ENCODE measurements around the gene PTGDS. TPM values are rescaled to one million over a fixed set of nuclear protein-coding genes. Genes with fewer than 3 reads are reported as not detected.

Gene PTGDS
- total and polyA plus RNA-seq, 10 donors, result 134 to 1,396 (median 412) TPM

GRCh38 chr9:136983656-136984314 lies 6.5 kb downstream of the PTGDS start:
- TF ChIP-seq POLR2AphosphoS5 (IDR thresholded peaks at IDR 0.05), result peak in 1 of 3 donors; percentile 35
- no peak for TF ChIP-seq POLR2A (IDR thresholded peaks at IDR 0.05)
- no peaks in the 10 kb centered on the region for H3K9me3 ChIP-seq
- no peak overlapping the region for H3K4me3 ChIP-seq
- no peak for DNase-seq
- intact Hi-C loops (cut with DNase I; ENCODE audit: low total_unique reads), result no loop called here
- 72 to 83% (median 79%) methylated on average over 9 to 11 of the region's 11 CpGs for WGBS, 5 donors
- peaks cover 5 to 72% (median 26%) of the 10 kb centered on the region in 7 donors for H3K27me3 ChIP-seq (replicated peaks in 1 of 7)
- H3K4me1 ChIP-seq, result peaks cover 0 to 57% (median 36%) of the 10 kb centered on the region in 6 donors
- H3K36me3 ChIP-seq, result no peaks in the 10 kb centered on the region
- H3K27ac ChIP-seq, result no peak overlapping the region

DNA sequence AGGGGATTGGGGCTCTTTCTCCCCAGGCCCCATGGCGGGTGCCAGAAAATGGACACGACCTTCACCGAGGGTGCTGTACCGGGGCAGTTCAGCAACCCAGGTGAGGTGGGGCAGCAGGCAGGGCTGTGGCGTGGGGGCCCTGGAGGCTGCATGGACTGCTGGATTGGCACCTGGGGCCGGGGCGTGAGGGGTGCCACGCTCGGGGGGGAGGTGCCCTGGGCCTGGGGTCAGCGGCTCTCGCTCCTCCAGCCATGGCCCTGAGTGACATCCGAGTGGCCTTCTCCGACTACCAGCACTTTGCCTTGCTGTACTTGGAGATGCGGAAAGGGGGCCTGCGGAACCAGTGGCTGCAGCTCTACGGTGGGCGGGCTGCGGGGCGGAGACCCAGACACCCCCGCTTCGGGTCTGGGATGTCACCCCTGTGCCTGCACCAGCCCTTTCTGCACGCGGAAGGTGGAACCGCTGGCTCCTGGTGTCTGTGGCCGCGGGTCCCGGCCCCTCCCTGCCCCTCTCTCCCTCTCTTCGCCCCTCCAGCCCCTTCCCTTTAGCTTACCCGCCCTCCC lies 7.2 kb downstream of the PTGDS start:
- no peak for DNase-seq
- Histone ChIP-seq H3K36me3 (no peaks in the 10 kb centered on the region), H3K4me3 (peak overlapping the region in 1 of 8 donors; percentile 21), H3K9me3 (no peaks in the 10 kb centered on the region), H3K27ac (no peak overlapping the region), H3K27me3 (replicated peaks in 1 of 7) (peaks cover 5 to 65% (median 26%) of the 10 kb centered on the region in 7 donors), H3K4me1 (peaks cover 0 to 49% (median 33%) of the 10 kb centered on the region in 6 donors)
- intact Hi-C loops (cut with DNase I; ENCODE audit: low total_unique reads), result no loop called here
- TF ChIP-seq POLR2AphosphoS5 (IDR thresholded peaks at IDR 0.05) (peak in 2 of 3 donors; percentile 14 to 16), POLR2A (IDR thresholded peaks at IDR 0.05) (no peak)
- TF ChIP-seq, protein P1, sequence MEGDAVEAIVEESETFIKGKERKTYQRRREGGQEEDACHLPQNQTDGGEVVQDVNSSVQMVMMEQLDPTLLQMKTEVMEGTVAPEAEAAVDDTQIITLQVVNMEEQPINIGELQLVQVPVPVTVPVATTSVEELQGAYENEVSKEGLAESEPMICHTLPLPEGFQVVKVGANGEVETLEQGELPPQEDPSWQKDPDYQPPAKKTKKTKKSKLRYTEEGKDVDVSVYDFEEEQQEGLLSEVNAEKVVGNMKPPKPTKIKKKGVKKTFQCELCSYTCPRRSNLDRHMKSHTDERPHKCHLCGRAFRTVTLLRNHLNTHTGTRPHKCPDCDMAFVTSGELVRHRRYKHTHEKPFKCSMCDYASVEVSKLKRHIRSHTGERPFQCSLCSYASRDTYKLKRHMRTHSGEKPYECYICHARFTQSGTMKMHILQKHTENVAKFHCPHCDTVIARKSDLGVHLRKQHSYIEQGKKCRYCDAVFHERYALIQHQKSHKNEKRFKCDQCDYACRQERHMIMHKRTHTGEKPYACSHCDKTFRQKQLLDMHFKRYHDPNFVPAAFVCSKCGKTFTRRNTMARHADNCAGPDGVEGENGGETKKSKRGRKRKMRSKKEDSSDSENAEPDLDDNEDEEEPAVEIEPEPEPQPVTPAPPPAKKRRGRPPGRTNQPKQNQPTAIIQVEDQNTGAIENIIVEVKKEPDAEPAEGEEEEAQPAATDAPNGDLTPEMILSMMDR (IDR thresholded peaks at IDR 0.05 in 8 of 11, conservative IDR thresholded peaks at IDR 0.05 in 3 of 11), result no peak
- 47 to 63% (median 48%) methylated on average over 20 to 29 of the region's 29 CpGs for WGBS, 5 donors

- H3K4me3 ChIP-seq, result peak overlapping the region in 2 of 8 donors; percentile 5 to 21
- intact Hi-C loops (cut with DNase I; ENCODE audit: low total_unique reads), result no loop called here
- 9 to 16% (median 13%) methylated on average over 5 to 48 of the region's 48 CpGs for WGBS, 5 donors
- TF ChIP-seq, protein P1 (IDR thresholded peaks at IDR 0.05 in 8 of 11, conservative IDR thresholded peaks at IDR 0.05 in 3 of 11), result no peak
- TF ChIP-seq POLR2AphosphoS5 (IDR thresholded peaks at IDR 0.05), result peak in 2 of 3 donors; percentile 8 to 37
- peaks cover 5 to 60% (median 26%) of the 10 kb centered on the region in 7 donors for H3K27me3 ChIP-seq (replicated peaks in 1 of 7)
- no peaks in the 10 kb centered on the region for H3K36me3 ChIP-seq
- H3K9me3 ChIP-seq, result no peaks in the 10 kb centered on the region
- no peak for DNase-seq
- no peak overlapping the region for H3K27ac ChIP-seq
- H3K4me1 ChIP-seq, result peaks cover 0 to 44% (median 30%) of the 10 kb centered on the region in 6 donors
These were observed 7.8 kb downstream of the PTGDS start for GRCh38 chr9:136985027-136985602.

DNA sequence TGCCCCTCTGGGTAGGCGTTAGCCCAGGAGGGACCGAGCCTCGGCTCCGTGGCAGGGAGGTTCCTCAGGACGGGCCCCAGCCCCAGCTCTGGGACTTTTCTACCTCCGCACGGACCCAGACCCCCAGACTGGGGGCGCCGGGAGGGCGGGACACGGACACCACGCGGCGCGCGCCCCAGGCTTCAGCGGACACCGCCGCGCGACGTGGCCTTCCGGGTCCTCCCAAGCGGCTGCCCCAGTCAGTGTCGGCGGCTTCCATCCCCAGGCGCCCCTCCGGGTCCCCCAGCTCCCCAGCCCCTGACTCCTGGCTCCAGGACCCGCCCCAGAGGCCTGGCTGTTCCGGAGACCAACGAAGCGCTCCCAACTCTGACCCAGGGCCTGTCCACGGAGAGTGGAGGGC lies 8.5 kb downstream of the PTGDS start:
- Histone ChIP-seq H3K36me3 (no peaks in the 10 kb centered on the region), H3K27me3 (replicated peaks in 1 of 7) (peaks cover 5 to 60% (median 26%) of the 10 kb centered on the region in 7 donors), H3K27ac (no peak overlapping the region), H3K9me3 (no peaks in the 10 kb centered on the region), H3K4me1 (peaks cover 0 to 36% (median 26%) of the 10 kb centered on the region in 6 donors), H3K4me3 (peak overlapping the region in 1 of 8 donors; percentile 21)
- 26 to 37% (median 28%) methylated on average over 9 to 33 of the region's 33 CpGs for whole genome bisulfite sequencing, 5 donors
- intact Hi-C loops (cut with DNase I; ENCODE audit: low total_unique reads), result no loop called here
- TF ChIP-seq, protein P1 (IDR thresholded peaks at IDR 0.05 in 8 of 11, conservative IDR thresholded peaks at IDR 0.05 in 3 of 11), result no peak
- TF ChIP-seq POLR2A (IDR thresholded peaks at IDR 0.05) (no peak), POLR2AphosphoS5 (IDR thresholded peaks at IDR 0.05) (no peak)
- DNase-seq, result no peak
